ENCODE data around the gene COL4A6.

COL4A6 gene

DNA sequence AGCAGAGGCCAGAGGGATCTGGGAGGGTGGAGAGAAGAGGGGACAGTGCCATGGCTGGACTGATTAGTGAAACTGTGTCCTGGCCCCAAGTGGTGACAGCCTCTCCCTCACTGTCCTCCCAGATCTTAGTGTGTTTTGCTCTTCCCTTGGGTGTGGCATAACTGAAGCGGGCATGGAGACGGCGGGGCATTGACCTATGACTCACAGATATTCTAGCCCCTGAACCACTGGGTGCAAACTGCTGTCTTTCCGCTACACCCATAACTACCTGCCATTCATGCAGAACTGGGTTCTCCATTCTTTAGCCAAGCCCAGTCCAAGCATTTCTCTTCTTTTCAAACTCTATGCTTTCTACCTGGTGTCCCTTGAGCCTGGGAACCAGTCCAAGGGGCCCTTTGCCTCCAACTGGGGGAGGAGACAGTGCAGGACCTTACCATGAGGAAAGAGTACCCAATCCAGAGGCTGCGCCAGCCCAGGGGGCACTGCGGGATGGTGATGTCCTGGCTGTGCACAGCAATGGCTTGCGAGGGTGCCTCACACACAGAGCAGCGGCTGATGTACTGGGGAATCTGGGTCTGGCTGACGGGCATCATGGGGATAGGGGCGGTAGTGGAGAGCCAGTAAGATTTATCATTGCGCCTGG lies 279.1 kb downstream of the COL4A6 start:
- no peak for DNase-seq (ENCODE audit: low read depth in 2 of 2)

DNA sequence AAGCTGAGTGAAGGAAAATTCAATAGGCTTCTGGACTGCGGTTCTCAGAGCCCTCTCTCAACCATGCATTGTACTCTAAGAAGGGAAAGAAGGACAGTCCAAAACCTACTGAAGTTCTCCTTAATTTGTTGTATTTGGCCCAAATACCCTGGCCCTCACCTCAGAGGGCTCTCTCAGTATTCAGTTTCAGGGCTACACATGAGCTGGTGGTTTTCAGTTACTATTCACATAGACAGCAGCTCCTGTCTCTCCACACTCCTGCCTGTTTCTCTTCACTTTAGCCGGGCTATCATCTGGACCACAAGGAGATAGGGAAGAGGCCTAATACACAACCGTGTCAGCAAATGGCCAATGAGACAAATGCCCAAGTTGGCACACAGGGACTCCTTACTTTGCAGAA lies 280.6 kb downstream of the COL4A6 start:
- no peak for DNase-seq (ENCODE audit: low read depth in 2 of 2)

DNA sequence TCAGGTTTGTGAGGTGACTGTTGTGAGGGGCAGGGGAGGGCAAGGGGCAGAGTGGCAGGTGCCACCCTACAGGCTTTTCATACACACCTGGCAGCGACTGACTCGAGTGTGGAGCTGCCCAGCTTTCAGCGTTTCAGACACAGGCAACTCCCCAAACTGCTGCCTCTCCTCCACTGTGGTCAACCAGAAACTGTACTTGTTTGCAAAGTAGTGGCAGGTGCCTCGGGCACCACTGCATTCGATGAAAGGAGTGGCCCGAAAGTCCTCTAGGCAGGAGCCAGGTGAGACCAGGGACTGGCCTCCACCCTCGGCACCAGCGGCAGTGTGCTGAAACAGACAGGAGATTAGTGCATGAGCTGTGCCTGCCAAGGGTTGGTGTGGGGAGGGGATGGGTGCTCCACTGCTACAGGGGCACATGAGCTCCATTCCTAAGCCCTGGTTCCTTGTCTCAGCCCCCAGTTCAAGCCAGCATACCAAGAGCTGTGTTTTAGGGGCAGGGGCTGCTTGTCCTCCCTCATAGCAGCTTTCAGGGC lies 281.2 kb downstream of the COL4A6 start:
- DNase-seq (ENCODE audit: low read depth in 2 of 2) = no peak

DNA sequence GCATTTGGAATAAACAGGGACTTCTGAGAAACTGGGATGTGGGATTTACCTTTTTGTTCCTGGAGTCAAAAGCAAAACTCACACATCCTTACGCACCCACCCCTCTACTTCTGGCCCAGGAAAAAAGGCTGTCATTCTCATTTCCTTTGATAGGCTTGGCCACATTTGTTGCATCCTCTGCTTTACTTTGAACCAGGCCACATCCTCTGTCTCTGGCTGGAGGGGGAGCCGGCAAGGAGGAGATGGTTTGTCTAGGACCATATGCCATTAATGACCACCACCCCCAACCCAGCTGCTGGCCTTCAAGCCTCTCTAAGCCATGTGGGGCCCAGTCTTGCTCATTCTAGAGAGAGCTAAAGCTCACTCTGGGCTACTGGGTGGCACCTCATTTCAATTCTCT lies 282.1 kb downstream of the COL4A6 start:
- DNase-seq (ENCODE audit: low read depth in 2 of 2) = no peak

DNA sequence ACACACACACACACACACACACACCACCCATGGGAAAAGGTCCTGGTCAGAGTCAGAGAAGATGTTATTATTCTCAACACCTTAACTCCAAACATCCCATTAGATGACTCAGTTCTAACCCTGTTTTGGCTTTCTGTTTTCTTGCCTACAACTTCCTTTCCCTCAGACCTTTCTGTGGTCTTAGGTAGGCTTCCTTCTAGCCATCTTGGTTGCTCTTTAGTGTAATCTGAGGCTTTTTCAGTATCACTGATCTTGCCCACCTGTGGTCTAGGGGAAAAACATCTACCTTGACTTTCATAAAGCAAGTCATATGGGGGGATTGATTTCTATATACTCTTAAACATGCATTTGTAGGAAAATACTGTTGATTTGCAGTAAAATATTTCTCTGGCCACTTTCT lies 289.7 kb downstream of the COL4A6 start:
- DNase-seq (ENCODE audit: low read depth in 2 of 2) = no peak

DNA sequence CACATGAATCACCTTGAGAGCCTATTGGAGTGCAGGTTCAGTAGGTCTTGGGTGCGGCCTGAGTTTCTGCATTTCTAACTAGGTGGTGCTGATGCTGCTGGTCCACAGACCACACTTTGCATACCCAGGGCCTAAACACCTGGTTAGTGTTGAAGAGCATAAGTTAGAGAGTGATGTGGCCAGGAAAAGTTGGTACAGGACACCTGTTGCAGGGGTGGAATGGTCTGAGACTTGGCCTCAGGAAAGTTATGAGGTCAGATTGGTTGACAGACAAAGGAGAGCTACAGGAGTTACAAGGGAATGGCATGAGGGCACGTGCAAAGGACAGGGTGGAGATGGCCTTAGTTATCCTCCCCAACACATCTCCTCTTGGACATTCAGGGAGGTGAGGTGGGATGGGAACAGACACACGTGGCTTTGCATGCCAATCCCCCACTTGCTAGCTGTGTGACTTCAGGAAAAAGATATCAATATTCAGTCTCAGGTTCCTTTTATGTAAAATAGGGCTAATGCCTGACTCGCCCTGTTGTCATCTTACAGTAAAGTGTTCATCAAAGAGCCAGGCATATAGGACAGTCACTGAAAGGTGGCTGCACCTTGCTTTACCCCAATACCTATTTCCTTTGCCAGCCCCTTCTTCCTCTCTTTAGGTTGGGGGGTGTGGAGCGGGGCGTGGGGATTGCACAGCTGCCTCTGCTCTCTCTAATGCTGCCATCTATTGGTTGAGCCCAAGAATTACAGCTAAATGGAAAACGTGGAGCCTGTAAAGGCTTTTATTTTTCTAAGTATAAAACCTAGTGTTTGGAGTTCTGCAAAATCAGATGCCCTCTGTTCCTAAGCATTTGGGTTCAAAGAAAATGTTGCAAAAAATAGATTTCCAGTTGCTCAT lies 299.2 kb downstream of the COL4A6 start:
- DNase-seq (ENCODE audit: low read depth in 2 of 2) = no peak

DNA sequence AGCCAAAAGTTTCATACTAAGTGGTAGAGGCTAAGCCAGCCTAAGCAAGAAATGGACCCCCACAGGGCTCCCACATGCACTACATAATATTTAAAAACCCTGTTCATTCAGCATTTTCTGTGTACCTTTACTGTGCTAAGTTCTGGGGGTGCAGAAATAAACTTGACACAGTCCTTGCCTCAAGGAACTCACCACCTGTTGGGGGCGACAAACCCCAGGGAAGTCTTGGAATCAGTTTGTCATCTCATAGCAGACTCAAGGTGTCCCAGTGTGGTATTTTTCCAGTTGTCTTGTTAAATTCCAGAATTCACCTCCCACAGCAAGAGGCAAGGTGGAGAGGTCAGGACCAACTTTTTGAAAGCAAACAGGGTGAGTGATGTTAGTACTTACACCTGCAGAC lies 303.5 kb downstream of the COL4A6 start:
- no peak for DNase-seq (ENCODE audit: low read depth in 2 of 2)

DNA sequence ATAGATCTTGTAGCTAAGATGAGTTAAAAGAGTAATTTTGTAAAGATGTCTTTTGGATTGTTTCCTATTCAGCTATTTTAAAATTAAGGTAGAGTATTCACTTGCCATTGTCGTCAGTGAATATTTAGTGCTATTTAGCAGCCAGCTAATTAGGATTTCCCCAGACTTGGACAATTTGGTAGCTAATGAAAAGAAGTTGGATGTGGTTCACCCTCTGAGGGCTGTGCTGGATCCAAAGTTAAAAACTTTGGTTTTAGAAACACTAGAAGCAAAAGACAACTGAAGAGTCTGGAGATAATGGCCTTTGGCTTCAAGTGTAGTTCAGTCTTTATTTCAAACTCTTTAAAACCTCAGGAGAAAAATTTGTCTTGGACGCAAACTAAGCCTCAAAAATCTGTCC lies 305.3 kb downstream of the COL4A6 start:
- no peak for DNase-seq (ENCODE audit: low read depth in 2 of 2)

DNA sequence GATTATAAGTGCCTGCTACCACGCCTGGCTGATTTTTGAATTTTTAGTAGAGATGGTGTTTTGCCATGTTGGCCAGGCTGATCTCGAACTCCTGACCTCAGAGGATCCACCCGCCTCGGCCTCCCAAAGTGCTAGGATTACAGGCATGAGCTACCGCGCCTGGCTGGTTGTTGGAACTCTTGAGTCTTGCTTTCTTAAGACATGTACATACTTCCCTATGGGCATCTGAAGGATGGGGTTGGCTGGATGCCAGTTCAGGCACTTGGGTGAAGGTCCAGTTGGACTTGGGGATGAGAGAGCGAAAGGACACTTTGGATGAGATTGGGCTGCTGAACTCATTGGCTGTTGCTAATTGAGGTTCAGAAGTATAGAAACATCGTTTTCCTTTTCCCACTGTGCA lies 306.2 kb downstream of the COL4A6 start:
- DNase-seq (ENCODE audit: low read depth in 2 of 2) = no peak

DNA sequence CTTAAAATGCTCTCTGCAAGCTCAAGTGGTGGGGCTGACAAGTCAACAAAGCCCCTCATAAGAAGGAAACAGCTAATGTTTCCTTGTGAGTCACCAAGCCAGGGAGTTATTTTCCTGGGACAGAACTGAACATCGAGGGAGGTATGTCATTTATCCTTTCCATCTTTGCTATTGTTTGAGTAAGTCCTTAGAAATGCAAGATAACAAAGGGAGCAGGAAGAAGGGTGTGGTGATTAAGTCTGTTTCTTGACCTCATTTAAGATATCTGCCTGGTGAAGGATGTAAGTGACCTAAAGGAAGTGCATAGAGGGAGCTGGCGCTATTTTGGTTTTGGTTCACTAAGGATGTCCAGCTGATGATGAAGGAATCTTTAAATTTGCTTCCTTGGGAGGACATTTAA lies 306.8 kb downstream of the COL4A6 start:
- no peak for DNase-seq (ENCODE audit: low read depth in 2 of 2)

DNA sequence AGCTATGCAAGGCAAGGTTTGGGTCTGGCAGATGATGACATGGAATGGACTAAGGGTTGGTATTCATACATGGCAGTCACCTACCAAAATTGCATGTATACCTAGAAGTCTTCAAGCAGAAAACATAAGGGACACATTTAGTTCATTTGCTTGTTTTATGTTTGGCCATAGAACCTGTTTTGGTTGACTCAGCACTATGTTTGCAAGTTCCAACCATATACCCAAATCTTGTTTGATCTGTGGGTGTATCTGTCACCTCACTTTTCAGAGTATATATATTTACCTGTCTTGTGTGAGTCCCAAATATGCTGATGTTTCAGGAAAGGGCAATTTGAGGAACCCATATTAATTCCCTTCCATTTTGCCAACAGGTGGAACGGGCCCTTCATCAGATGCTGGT lies 307.3 kb downstream of the COL4A6 start:
- DNase-seq (ENCODE audit: low read depth in 2 of 2) = no peak

DNA sequence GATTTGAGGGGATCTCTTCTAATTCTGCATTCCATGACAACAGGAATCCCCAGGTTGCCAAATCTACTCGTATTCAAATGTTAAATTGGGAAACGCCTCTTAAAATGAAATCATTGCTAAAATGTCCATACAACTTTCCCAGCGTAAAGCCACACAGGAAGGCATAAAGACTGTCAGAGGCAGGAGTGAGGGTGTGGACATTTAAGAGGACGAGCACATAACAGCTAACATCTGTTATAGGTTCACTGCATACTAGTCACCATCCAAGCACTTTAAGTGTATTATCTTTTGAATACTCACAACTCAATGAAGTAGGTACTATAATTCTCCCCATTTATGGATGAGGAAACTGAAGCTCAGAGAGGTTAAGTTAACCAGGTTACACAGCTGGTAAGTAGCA lies 311.1 kb downstream of the COL4A6 start:
- no peak for DNase-seq (ENCODE audit: low read depth in 2 of 2)

DNA sequence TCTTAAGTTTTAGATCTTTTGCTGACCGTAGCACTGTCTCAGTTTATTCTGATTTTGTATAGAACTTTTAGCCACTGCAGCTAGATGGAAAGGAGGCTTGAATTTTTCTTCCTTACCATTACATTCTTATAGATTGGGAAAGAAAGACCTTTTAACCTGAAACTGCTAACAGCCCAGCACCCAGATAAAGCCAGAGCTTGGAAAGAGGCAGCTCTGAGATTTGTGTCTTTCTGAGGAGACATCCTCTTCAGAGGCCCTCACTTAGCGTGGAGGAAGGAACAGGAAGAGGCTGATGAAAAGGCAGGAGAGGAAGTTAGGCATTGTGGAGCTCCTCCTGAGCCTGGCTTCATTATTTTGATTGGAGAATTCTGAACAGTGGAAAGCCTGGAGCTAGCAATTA lies 311.6 kb downstream of the COL4A6 start:
- no peak for DNase-seq (ENCODE audit: low read depth in 2 of 2)

DNA sequence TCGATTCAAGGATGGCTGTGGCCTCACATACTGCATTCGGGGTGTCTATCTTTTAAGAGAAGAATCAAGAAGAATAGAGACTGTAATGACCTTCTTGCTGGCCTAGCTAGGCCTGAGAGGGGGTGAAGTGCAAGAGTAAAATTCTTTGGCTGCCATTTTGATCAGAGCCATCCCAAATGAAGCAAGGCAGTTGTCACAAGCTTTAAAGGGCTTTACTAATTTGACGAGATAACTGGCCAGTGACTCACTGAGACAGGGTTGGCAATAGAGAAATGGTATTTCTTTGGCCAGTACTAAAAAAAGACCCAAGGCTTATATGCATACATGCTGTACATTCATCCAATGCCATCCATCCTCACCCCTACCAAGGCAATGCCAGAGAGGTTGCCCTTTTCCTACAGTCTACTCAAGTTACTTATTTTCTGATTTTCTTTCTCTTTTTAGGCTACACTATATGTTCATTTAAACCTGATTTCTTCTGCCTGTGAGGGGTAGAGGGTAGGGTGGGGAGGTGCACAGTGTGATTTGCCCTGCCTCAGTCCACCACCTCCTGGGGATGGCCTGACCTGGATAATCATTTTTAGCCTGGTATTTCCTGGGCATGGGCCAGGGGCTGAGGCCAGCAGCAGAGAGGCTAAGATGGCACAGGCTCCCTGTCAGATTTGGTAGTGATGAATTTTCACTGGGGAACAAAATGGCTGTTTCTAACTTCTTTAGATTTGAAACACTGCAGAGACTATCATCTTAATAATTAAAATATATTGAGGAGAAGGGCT lies 314.4 kb downstream of the COL4A6 start:
- DNase-seq (ENCODE audit: low read depth in 2 of 2) = no peak

DNA sequence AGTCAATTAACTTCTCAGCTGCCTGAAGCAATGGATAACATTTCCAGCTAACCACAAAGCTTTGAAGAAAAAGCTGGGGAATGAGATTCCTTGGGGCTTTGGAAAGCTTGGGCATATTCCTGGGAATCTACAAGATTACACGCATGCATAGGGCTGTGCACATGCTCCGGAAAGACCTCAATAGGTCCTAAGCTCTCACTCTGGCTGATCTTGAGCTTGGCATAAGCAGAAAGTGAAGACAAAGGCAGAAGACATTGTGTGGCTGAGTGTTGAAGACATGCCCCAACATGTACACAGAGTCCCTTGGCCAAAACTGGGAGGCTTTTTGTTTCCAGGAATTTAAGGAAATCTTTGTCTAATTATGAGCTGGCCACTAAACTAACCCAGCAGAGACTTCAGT lies 315.5 kb downstream of the COL4A6 start:
- no peak for DNase-seq (ENCODE audit: low read depth in 2 of 2)

DNA sequence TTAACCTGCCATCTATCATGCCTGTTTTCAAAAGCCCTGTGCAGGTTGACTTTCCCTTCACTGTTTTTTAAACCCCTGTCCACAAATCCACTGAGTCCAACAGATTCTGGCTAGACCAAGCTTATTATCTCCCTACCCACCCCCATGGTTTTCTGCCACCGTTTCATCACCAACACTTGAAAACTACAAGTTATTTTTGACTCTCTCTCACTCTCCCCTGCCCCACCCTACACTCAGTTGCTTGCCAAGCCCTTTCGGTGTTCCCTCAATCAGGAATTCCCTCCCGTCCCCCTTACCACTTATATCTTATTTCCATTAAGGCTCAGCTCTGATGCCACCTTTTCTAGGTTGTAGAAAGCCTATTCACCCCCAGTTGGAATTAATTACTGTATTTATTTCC lies 316.9 kb downstream of the COL4A6 start:
- DNase-seq (ENCODE audit: low read depth in 2 of 2) = no peak

DNA sequence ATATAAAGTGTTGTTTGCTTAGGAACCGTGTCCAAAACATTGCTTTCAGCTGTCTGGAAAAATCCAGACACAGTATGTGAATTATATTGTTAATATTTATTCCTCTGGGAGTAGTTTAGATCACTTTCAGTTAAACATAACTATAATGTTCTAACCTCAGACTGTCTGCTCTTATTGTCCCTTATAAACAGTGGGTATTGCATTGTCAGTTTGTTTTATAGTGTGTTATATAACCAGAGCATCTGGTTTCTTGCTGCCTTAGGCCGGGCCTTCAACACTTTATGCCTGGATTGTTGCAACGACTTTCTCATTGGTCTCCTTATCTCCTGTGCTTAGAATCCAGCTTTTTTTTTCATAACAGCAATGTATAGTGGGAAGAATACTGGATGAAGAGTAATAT lies 320.2 kb downstream of the COL4A6 start:
- no peak for DNase-seq (ENCODE audit: low read depth in 2 of 2)

DNA sequence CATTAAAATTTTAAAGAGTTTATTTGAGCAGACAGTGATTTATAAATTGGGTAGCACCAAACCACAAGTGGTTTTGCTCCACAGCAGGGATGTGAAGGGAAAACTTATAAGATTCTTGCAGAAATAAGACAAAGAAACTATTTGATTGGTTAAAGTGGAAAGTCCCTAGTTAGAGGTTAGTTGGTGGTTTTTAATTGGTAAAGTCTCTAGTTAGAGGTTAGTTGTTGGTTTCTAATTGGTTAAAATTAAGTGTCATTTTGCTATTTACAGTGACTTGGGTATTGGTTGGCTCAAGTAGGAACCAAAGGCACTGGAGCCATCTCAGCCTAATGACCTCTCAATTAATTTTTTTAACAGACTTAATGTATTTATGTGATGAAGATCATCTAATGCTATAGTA lies 323.7 kb downstream of the COL4A6 start:
- DNase-seq (ENCODE audit: low read depth in 2 of 2) = no peak
